WERI-Rb-1 (cell line): ENCODE measurements around the gene PLEKHG4B.

ENCODE experiments used
- DNase-seq: peaks from one replicate; pipeline ENCODE4 v3.0.0-alpha.2; 2020
- H3K27ac ChIP-seq: fragments of 250-450 bp; sonication (Bioruptor Pico); 2 replicates; pipeline ENCODE4 v1.5.1; 2020; ENCODE audit warnings: mild to moderate bottlenecking, moderate library complexity
- H3K27me3 ChIP-seq: fragments of 250-450 bp; sonication (Bioruptor Pico); 2 replicates; pipeline ENCODE4 v1.5.1; 2021; ENCODE audit warnings: mild to moderate bottlenecking, low read depth, moderate library complexity; ENCODE audit not compliant: insufficient read depth, severe bottlenecking
- H3K36me3 ChIP-seq: fragments of 250-450 bp; sonication (Bioruptor Pico); 2 replicates; pipeline ENCODE4 v1.5.1; 2020; ENCODE audit warnings: mild to moderate bottlenecking, moderate library complexity
- H3K4me3 ChIP-seq: 2 replicates; pipeline ENCODE4 v1.5.1; 2011; ENCODE audit warnings: low read depth, mild to moderate bottlenecking, control low read depth, low read length
- H3K9me3 ChIP-seq: fragments of 250-450 bp; sonication (Bioruptor Pico); 2 replicates; pipeline ENCODE4 v1.5.1; 2021; ENCODE audit warnings: mild to moderate bottlenecking, moderate library complexity; ENCODE audit not compliant: severe bottlenecking
- TF ChIP-seq, protein P1 (sequence below): IDR thresholded peaks from 2 replicates; pipeline ENCODE4 v1.5.1; 2011; ENCODE audit warnings: low read depth, mild to moderate bottlenecking, control low read depth, inconsistent platforms, low read length

Gene PLEKHG4B

GRCh38 chr5:145585-146323 lies 53.8 kb downstream of the PLEKHG4B start:
- TF ChIP-seq, protein P1, sequence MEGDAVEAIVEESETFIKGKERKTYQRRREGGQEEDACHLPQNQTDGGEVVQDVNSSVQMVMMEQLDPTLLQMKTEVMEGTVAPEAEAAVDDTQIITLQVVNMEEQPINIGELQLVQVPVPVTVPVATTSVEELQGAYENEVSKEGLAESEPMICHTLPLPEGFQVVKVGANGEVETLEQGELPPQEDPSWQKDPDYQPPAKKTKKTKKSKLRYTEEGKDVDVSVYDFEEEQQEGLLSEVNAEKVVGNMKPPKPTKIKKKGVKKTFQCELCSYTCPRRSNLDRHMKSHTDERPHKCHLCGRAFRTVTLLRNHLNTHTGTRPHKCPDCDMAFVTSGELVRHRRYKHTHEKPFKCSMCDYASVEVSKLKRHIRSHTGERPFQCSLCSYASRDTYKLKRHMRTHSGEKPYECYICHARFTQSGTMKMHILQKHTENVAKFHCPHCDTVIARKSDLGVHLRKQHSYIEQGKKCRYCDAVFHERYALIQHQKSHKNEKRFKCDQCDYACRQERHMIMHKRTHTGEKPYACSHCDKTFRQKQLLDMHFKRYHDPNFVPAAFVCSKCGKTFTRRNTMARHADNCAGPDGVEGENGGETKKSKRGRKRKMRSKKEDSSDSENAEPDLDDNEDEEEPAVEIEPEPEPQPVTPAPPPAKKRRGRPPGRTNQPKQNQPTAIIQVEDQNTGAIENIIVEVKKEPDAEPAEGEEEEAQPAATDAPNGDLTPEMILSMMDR, result no peak
- Histone ChIP-seq H3K4me3 (no peak overlapping the region), H3K27me3 (peaks cover 3% of the 10 kb centered on the region), H3K36me3 (no peaks in the 10 kb centered on the region), H3K27ac (no peak overlapping the region), H3K9me3 (peaks cover 20% of the 10 kb centered on the region)
- no peak for DNase-seq

DNA sequence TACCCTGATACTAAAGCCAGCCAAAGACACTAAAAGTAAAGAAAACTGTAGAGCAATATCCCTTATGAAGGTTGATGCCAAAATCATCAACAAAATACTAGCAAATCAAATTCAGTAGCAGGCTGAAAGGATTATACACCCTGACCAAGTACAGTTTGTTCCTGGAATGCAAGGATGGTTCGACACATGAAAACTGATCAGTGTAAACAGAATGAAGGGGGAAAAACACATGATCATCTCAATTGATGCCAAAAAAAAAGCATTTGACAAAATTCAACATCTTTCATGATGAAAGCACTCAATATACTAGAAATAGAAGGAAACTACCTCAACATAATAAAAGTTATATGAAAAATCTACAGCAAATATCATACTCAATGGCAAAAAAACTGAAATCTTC lies 55.8 kb downstream of the PLEKHG4B start:
- TF ChIP-seq, protein P1, result no peak
- peaks cover 20% of the 10 kb centered on the region for H3K9me3 ChIP-seq
- no peak overlapping the region for H3K4me3 ChIP-seq
- H3K27ac ChIP-seq, result no peak overlapping the region
- H3K27me3 ChIP-seq, result peaks cover 3% of the 10 kb centered on the region
- H3K36me3 ChIP-seq, result no peaks in the 10 kb centered on the region
- no peak for DNase-seq

DNA sequence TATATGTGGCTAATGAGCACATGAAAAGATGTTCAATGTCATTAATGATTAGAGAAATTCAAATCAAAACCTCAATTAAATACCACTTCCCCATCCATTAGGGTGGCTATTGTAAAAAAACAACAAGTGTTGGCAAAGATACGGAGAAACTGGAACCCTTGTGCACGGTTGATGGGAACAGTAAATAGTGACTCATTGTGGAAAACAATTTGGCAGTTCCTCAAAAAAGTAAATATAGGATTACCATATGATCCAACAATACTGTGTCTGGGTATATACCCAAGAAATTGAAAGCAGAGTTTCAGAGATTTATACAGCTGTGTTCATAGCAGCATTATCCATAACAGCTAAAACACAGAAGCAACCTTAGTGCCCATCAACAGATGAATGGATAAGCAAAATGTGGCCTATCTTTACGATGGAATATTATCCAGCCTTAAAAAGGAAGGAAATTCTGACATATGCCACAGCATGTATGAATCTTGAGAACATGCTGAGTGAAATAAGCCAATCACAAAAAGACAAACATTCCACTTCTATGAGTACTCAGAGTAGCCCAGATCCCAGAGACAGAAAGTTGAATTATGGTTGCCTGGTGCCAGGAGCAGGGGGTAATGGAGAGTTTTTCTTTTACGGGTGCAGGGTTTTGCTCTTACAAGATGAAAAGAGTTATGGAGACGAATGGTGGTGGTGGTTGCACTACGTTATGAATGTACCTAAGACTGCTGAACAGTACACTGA lies 57.9 kb downstream of the PLEKHG4B start:
- H3K4me3 ChIP-seq, result no peak overlapping the region
- no peaks in the 10 kb centered on the region for H3K27me3 ChIP-seq
- peaks cover 20% of the 10 kb centered on the region for H3K9me3 ChIP-seq
- TF ChIP-seq, protein P1, result no peak
- no peaks in the 10 kb centered on the region for H3K36me3 ChIP-seq
- no peak for DNase-seq
- H3K27ac ChIP-seq, result no peak overlapping the region

DNA sequence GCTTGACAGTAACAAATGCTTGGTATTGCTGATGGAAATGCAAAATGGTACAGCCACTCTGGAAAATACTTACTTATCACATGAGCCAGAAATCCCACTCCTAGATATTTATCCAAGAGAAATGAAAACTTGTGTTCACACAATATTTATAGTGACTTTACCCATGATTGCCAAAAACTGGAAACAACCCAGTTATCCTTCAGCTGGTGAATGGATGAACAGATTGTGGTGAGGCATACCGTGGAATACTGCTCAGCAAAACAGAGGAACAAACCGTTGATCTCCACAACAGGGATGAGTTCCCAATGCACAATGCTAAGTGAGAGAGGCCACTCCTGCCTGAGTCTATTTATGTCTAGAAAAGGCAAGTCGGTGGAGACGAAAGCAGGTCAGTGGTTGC lies 58.8 kb downstream of the PLEKHG4B start:
- Histone ChIP-seq H3K4me3 (no peak overlapping the region), H3K36me3 (no peaks in the 10 kb centered on the region), H3K9me3 (peaks cover 20% of the 10 kb centered on the region), H3K27ac (no peak overlapping the region), H3K27me3 (no peaks in the 10 kb centered on the region)
- TF ChIP-seq, protein P1, result no peak
- DNase-seq, result no peak

- Histone ChIP-seq H3K36me3 (no peaks in the 10 kb centered on the region), H3K9me3 (peaks cover 15% of the 10 kb centered on the region), H3K27me3 (no peaks in the 10 kb centered on the region), H3K4me3 (no peak overlapping the region), H3K27ac (no peak overlapping the region)
- TF ChIP-seq, protein P1, result no peak
- no peak for DNase-seq
These were observed 60.1 kb downstream of the PLEKHG4B start for GRCh38 chr5:152077-152476.
